NOMO-1 treated with dmso at 0.1 percent for 144 hours (cell line): ENCODE results near the gene HSPA9.

Experiments
- DNase-seq: peaks from one replicate; lab custom pipeline; 2025; ENCODE audit not compliant: unreplicated experiment; lab: John Stamatoyannopoulos, UW

The HSPA9 gene

GRCh38 chr5:138536215-138536614, 39.0 kb downstream of the HSPA9 start:
- DNase-seq = no peak

GRCh38 chr5:138533973-138534941, 40.9 kb downstream of the HSPA9 start:
- DNase-seq = no peak

- no peak for DNase-seq
These were observed 45.4 kb downstream of the HSPA9 start for GRCh38 chr5:138529812-138530211.

- no peak for DNase-seq
These were observed 46.3 kb downstream of the HSPA9 start for GRCh38 chr5:138528744-138529469.

GRCh38 chr5:138528208-138528607, 47.0 kb downstream of the HSPA9 start:
- no peak for DNase-seq

GRCh38 chr5:138527170-138527569, 48.0 kb downstream of the HSPA9 start:
- no peak for DNase-seq

- DNase-seq = no peak
These were observed 51.8 kb downstream of the HSPA9 start for GRCh38 chr5:138523406-138523805.

GRCh38 chr5:138520971-138521370, 54.2 kb downstream of the HSPA9 start:
- no peak for DNase-seq

GRCh38 chr5:138517437-138517836, 57.8 kb downstream of the HSPA9 start:
- DNase-seq = no peak

- DNase-seq = no peak
These were observed 59.5 kb downstream of the HSPA9 start for GRCh38 chr5:138515556-138516245.

GRCh38 chr5:138514021-138514420, 61.2 kb downstream of the HSPA9 start:
- no peak for DNase-seq

- DNase-seq = no peak
These were observed 66.2 kb downstream of the HSPA9 start for GRCh38 chr5:138508958-138509357.

- peak; percentile 63 for DNase-seq
These were observed 67.7 kb downstream of the HSPA9 start for GRCh38 chr5:138507485-138507884.

- DNase-seq = no peak
These were observed 68.6 kb downstream of the HSPA9 start for GRCh38 chr5:138506370-138507306.

GRCh38 chr5:138504799-138505198, 70.4 kb downstream of the HSPA9 start:
- no peak for DNase-seq
